SK-N-SH (cell line): Measurements from ENCODE around the gene ARPIN. TPM values are rescaled to one million over a fixed set of nuclear protein-coding genes. Genes with fewer than 3 reads are reported as not detected.
"Not testable (repeated sequence)": the region's sequence is repeated elsewhere in the genome, so short reads cannot be mapped to it uniquely, and the experiment has no call there.

ENCODE experiments used
- CTCF ChIA-PET: fragments of 300-600, 350-600 bp; formaldehyde crosslinking; extraction: SDS; loops from one replicate; lab custom pipeline; 2021; lab: Yijun Ruan, JAX
- POLR2A ChIA-PET: fragments of 350-600 bp; sonication (Branson Sonifier 250); formaldehyde crosslinking; extraction: SDS; loops from one replicate; lab custom pipeline; 2020; ENCODE audit warnings: antibody characterized with exemption, inconsistent platforms; lab: Yijun Ruan, JAX
- DNase-seq: peaks from one replicate; pipeline ENCODE4 v3.0.0; 2012
- H2AFZ ChIP-seq: fragments of 200-600 bp; sonication (generic); 2 replicates; pipeline ENCODE4 v1.8.1; 2016; ENCODE audit warnings: antibody characterized with exemption, mild to moderate bottlenecking, low read depth
- H3F3A ChIP-seq: fragments of 200-600 bp; sonication (generic); replicated peaks from 2 replicates; pipeline ENCODE3; 2016; ENCODE audit warnings: antibody characterized with exemption, mild to moderate bottlenecking; ENCODE audit not compliant: insufficient read depth
- H3K27ac ChIP-seq, 2 experiments: fragments of 200-500 bp in 1 of 2; fragments of 200-600 bp in 1 of 2; sonication (Bioruptor generic) in 1 of 2; sonication (generic), shearing (Covaris generic) in 1 of 2; 2 replicates each; pipeline versions ENCODE4 v1.5.1 to v1.6.1; 2014 to 2016; ENCODE audit warnings: low read depth in 2 of 2, inconsistent platforms in 1 of 2, low read length in 1 of 2, mild to moderate bottlenecking in 1 of 2, mixed read lengths in 1 of 2
- H3K27me3 ChIP-seq: fragments of 200-600 bp; sonication (generic), shearing (Covaris generic); 2 replicates; pipeline ENCODE4 v1.6.1; 2016; ENCODE audit warnings: mixed run types; ENCODE audit not compliant: insufficient read depth
- H3K36me3 ChIP-seq, 2 experiments: fragments of 200-500 bp in 1 of 2; fragments of 200-600 bp in 1 of 2; sonication (Bioruptor generic) in 1 of 2; sonication (generic) in 1 of 2; replicated peaks in 1 of 2; 2 replicates each; pipeline versions ENCODE3 to v1.5.1; 2014 to 2016; ENCODE audit warnings: low read length in 1 of 2, mild to moderate bottlenecking in 1 of 2; ENCODE audit not compliant: insufficient read depth in 2 of 2, control insufficient read depth in 1 of 2
- H3K4me1 ChIP-seq, 2 experiments: fragments of 200-500 bp in 1 of 2; fragments of 200-600 bp in 1 of 2; sonication (Bioruptor generic) in 1 of 2; sonication (generic), shearing (Covaris generic) in 1 of 2; 2 replicates each; pipeline versions ENCODE4 v1.5.1 to v1.6.1; 2014 to 2016; ENCODE audit warnings: low read depth in 1 of 2, low read length in 1 of 2, mixed run types in 1 of 2; ENCODE audit not compliant: insufficient read depth in 2 of 2, control insufficient read depth in 1 of 2
- H3K4me2 ChIP-seq: fragments of 200-600 bp; sonication (generic), shearing (Covaris generic); 2 replicates; pipeline ENCODE4 v1.6.1; 2017; ENCODE audit warnings: mixed run types
- H3K4me3 ChIP-seq, 2 experiments: fragments of 200-500 bp in 1 of 2; fragments of 200-600 bp in 1 of 2; sonication (Bioruptor generic) in 1 of 2; sonication (generic), shearing (Covaris generic) in 1 of 2; 2 replicates each; pipeline versions ENCODE4 v1.5.1 to v1.8.1; 2014 to 2016; ENCODE audit warnings: low read depth in 2 of 2, inconsistent platforms in 1 of 2, low read length in 1 of 2, mild to moderate bottlenecking in 1 of 2, mixed read lengths in 1 of 2, moderate library complexity in 1 of 2
- H3K79me2 ChIP-seq: fragments of 200-600 bp; sonication (generic); 2 replicates; pipeline ENCODE4 v1.8.1; 2017; ENCODE audit warnings: mild to moderate bottlenecking; ENCODE audit not compliant: insufficient read depth
- H3K9ac ChIP-seq: fragments of 200-600 bp; sonication (generic); 2 replicates; pipeline ENCODE4 v1.6.1; 2017; ENCODE audit warnings: mixed run types
- H3K9me2 ChIP-seq: fragments of 200-600 bp; sonication (generic); 2 replicates; pipeline ENCODE4 v1.6.1; 2017; ENCODE audit warnings: mixed run types
- H3K9me3 ChIP-seq: fragments of 200-600 bp; sonication (generic); 2 replicates; pipeline ENCODE4 v1.6.1; 2017; ENCODE audit warnings: mixed run types, mild to moderate bottlenecking, moderate library complexity
- H4K20me1 ChIP-seq: fragments of 200-600 bp; sonication (generic); 2 replicates; pipeline ENCODE4 v1.6.1; 2017; ENCODE audit warnings: mild to moderate bottlenecking, mixed run types; ENCODE audit not compliant: insufficient read depth
- CHD2 ChIP-seq: fragments of 150-350 bp; IDR thresholded peaks from 2 replicates; pipeline ENCODE4 v1.6.1; 2018; ENCODE audit warnings: low read length; ENCODE audit not compliant: partially characterized antibody
- FOXJ3 ChIP-seq: sonication (generic); formaldehyde crosslinking; IDR thresholded peaks from 2 replicates; pipeline ENCODE4 v1.5.1; 2020; ENCODE audit warnings: mild to moderate bottlenecking, missing genetic modification reagents
- MXI1 ChIP-seq: IDR thresholded peaks from 2 replicates; pipeline ENCODE4 v1.6.1; 2012; ENCODE audit warnings: mild to moderate bottlenecking, low read depth, low read length, improper control_type of control experiment
- POLR2AphosphoS5 ChIP-seq: IDR thresholded peaks from 2 replicates; pipeline ENCODE4 v1.6.1; 2012; ENCODE audit warnings: low read depth, low read length
- RAD21 ChIP-seq: IDR thresholded peaks from 2 replicates; pipeline ENCODE4 v1.6.1; 2012; ENCODE audit warnings: mild to moderate bottlenecking, low read length
- RCOR1 ChIP-seq: fragments of 150-350 bp; IDR thresholded peaks from 2 replicates; pipeline ENCODE4 v1.6.1; 2017; ENCODE audit warnings: antibody characterized with exemption, low read length
- SIN3A ChIP-seq: IDR thresholded peaks from 2 replicates; pipeline ENCODE4 v1.6.1; 2012; ENCODE audit warnings: low read depth, mild to moderate bottlenecking, low read length, moderate library complexity, borderline replicate concordance
- TAF1 ChIP-seq: IDR thresholded peaks from 2 replicates; pipeline ENCODE4 v1.6.1; 2012; ENCODE audit warnings: low read depth, mild to moderate bottlenecking, low read length, moderate library complexity, borderline replicate concordance
- TCF12 ChIP-seq: IDR thresholded peaks from 2 replicates; pipeline ENCODE4 v1.4.0; 2012
- TEAD4 ChIP-seq: IDR thresholded peaks from 2 replicates; pipeline ENCODE4 v1.4.0; 2012; ENCODE audit warnings: mild to moderate bottlenecking, borderline replicate concordance; ENCODE audit not compliant: insufficient read depth
- YY1 ChIP-seq: IDR thresholded peaks from 2 replicates; pipeline ENCODE4 v1.4.0; 2012; ENCODE audit warnings: low read depth, mild to moderate bottlenecking
- WGBS: methylation state at CpG from one replicate; pipeline ENCODE4 v1.1.6; 2017; ENCODE audit warnings: low lambda C conversion rate; 5-methylcytosine and 5-hydroxymethylcytosine counted together
- polyA plus RNA-seq, 3 experiments: library from polyadenylated mRNA; depleted of rRNA; stranded (reverse); fragments of >200 nt; gene quantifications; 2 replicates each; pipeline ENCODE4 v1.2.3, GENCODE V29; 2012
- TF ChIP-seq, protein P1 (sequence below): fragments of 200-600 bp; sonication (generic); IDR thresholded peaks from 2 replicates; pipeline ENCODE4 v1.6.1; 2017; ENCODE audit warnings: antibody characterized with exemption, mild to moderate bottlenecking, moderate library complexity
- TF ChIP-seq, protein P2 (sequence below): IDR thresholded peaks from 2 replicates; pipeline ENCODE4 v1.4.0; 2012; ENCODE audit warnings: low read depth, borderline replicate concordance
- TF ChIP-seq, protein P3 (sequence below): fragments of 150-350 bp; IDR thresholded peaks from 2 replicates; pipeline ENCODE4 v1.6.1; 2016; ENCODE audit warnings: mild to moderate bottlenecking, low read depth, low read length
- TF ChIP-seq, protein P4 (sequence below): IDR thresholded peaks from 2 replicates; pipeline ENCODE4 v1.6.1; 2012; ENCODE audit warnings: mild to moderate bottlenecking, low read depth, low read length, moderate library complexity

Gene ARPIN
- polyA plus RNA-seq, 1 of the 3 experiments (the other 2 are of a cell fraction): 13.5 TPM

DNA sequence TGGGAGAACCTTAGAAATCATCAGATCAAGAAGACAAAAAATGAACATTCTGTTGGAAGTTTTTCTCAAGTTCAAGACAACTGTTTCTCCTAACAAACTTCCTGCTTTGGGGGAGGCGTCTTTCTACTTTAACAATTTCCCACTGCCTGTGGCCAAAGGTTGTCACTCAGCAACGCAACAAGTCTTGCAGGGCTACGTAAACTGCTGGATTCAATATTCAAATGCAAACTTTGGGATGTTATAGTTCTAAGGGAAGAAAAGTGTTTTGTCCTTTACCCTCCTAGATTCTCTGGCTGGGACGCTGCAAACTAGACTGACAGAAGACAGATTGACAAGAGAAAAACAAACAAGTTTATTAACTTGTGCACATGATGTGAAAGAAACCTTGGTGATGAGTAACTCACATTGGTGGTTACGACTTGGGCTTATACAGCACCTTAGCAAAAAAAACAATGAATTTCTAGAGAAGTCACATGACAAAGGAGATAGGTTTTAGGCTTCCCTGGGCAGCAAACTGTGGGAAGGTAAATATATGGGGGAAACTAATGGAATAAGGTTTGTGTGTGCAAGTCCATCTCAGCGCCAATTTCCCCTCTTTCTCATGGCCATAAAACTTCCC lies 34.0 kb upstream of the ARPIN start:
- Histone ChIP-seq H3K36me3 (no peaks in the 10 kb centered on the region), H3K9me2 (no peaks in the 10 kb centered on the region), H3F3A (no peaks in the 10 kb centered on the region), H2AFZ (no peak overlapping the region), H3K4me2 (no peak overlapping the region)
- TF ChIP-seq CHD2: no peak
- TF ChIP-seq RAD21: no peak
- no peak for TF ChIP-seq POLR2AphosphoS5
- TF ChIP-seq MXI1: no peak
- no peak for TF ChIP-seq TEAD4
- TF ChIP-seq, all 33 proteins: peak for 0
- DNase-seq: no peak
- POLR2A ChIA-PET: no interaction called here
- Histone ChIP-seq H3K27ac (no peak overlapping the region), H3K9me3 (no peaks in the 10 kb centered on the region), H4K20me1 (no peaks in the 10 kb centered on the region), H3K79me2 (no peaks in the 10 kb centered on the region), H3K4me1 (no peaks in the 10 kb centered on the region), H3K27me3 (no peaks in the 10 kb centered on the region), H3K9ac (no peak overlapping the region), H3K4me3 (no peak overlapping the region)
- WGBS: 73% methylated on average over 6 of the region's 6 CpGs
- CTCF ChIA-PET: interaction anchor here (1.8 kb wide), 1 partner anchor 9 kb away, joined by 4 read pairs; no protein-coding TSS in a partner anchor

DNA sequence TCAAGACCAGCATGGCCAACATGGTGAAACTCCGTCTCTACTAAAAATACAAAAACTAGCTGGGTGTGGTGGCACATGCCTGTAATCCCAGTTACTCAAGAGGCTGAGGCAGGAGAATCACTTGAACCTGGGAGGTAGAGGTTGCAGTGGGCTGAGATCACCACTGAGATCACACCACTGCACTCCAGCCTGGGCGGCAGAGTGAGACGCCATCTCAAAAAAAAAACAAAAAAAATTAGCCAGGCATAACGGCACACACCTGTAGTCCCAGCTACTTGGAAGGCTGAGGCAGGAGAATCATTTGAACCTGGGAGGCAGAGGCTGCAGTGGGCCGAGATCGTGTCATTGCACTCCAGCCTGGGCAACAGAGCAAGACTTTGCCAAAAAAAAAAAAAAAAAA lies 31.0 kb upstream of the ARPIN start:
- H3K9me2 ChIP-seq, H3F3A ChIP-seq, H4K20me1 ChIP-seq, H3K79me2 ChIP-seq, DNase-seq, H3K9ac ChIP-seq, H3K27ac ChIP-seq, CTCF ChIA-PET, H3K27me3 ChIP-seq, H3K4me1 ChIP-seq, H3K9me3 ChIP-seq, H3K4me2 ChIP-seq, H3K4me3 ChIP-seq, POLR2A ChIA-PET, H2AFZ ChIP-seq, H3K36me3 ChIP-seq: not testable (repeated sequence)
- WGBS: 86% methylated on average over 6 of the region's 6 CpGs

DNA sequence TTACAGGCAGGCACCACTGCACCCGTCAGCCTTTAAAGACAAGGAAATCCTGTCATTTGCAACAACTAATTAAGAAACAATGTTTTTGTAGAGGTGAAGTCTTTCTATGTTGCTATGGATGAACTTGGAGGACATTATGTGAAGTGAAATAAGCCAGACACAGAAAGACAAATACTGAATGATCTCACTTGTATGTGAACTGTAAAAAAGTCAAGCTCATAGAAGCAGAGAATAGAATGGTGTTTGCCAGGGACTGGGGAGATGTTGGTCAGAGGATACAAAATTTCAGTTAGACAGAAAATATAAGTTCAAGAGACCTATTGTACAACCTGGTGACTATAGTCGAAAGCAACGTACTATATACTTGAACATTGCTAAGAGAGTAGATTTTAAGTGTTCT lies 27.2 kb upstream of the ARPIN start:
- WGBS: 93% methylated on average over 3 of the region's 3 CpGs
- no peak for DNase-seq
- no peak overlapping the region for H3K27ac ChIP-seq
- ChIA-PET CTCF (no interaction called here), POLR2A (no interaction called here)
- no peak overlapping the region for H3K4me3 ChIP-seq
- H3K79me2 ChIP-seq: no peaks in the 10 kb centered on the region
- H3K9ac ChIP-seq: no peak overlapping the region
- H3F3A ChIP-seq: no peaks in the 10 kb centered on the region
- no peaks in the 10 kb centered on the region for H3K36me3 ChIP-seq
- no peaks in the 10 kb centered on the region for H3K4me1 ChIP-seq
- H3K9me3 ChIP-seq: no peaks in the 10 kb centered on the region
- no peak overlapping the region for H3K4me2 ChIP-seq
- no peak overlapping the region for H2AFZ ChIP-seq
- H4K20me1 ChIP-seq: no peaks in the 10 kb centered on the region
- H3K9me2 ChIP-seq: no peaks in the 10 kb centered on the region
- H3K27me3 ChIP-seq: no peaks in the 10 kb centered on the region; the same call in 1 of the 2 replicates
- TF ChIP-seq, protein P1, sequence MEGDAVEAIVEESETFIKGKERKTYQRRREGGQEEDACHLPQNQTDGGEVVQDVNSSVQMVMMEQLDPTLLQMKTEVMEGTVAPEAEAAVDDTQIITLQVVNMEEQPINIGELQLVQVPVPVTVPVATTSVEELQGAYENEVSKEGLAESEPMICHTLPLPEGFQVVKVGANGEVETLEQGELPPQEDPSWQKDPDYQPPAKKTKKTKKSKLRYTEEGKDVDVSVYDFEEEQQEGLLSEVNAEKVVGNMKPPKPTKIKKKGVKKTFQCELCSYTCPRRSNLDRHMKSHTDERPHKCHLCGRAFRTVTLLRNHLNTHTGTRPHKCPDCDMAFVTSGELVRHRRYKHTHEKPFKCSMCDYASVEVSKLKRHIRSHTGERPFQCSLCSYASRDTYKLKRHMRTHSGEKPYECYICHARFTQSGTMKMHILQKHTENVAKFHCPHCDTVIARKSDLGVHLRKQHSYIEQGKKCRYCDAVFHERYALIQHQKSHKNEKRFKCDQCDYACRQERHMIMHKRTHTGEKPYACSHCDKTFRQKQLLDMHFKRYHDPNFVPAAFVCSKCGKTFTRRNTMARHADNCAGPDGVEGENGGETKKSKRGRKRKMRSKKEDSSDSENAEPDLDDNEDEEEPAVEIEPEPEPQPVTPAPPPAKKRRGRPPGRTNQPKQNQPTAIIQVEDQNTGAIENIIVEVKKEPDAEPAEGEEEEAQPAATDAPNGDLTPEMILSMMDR: no peak
- TF ChIP-seq, protein P2, sequence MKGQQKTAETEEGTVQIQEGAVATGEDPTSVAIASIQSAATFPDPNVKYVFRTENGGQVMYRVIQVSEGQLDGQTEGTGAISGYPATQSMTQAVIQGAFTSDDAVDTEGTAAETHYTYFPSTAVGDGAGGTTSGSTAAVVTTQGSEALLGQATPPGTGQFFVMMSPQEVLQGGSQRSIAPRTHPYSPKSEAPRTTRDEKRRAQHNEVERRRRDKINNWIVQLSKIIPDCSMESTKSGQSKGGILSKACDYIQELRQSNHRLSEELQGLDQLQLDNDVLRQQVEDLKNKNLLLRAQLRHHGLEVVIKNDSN: no peak
- TF ChIP-seq SIN3A: no peak
- TF ChIP-seq TCF12: no peak
- no peak for TF ChIP-seq RCOR1
- TF ChIP-seq, protein P3, sequence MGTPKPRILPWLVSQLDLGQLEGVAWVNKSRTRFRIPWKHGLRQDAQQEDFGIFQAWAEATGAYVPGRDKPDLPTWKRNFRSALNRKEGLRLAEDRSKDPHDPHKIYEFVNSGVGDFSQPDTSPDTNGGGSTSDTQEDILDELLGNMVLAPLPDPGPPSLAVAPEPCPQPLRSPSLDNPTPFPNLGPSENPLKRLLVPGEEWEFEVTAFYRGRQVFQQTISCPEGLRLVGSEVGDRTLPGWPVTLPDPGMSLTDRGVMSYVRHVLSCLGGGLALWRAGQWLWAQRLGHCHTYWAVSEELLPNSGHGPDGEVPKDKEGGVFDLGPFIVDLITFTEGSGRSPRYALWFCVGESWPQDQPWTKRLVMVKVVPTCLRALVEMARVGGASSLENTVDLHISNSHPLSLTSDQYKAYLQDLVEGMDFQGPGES: no peak
- TF ChIP-seq, protein P4, sequence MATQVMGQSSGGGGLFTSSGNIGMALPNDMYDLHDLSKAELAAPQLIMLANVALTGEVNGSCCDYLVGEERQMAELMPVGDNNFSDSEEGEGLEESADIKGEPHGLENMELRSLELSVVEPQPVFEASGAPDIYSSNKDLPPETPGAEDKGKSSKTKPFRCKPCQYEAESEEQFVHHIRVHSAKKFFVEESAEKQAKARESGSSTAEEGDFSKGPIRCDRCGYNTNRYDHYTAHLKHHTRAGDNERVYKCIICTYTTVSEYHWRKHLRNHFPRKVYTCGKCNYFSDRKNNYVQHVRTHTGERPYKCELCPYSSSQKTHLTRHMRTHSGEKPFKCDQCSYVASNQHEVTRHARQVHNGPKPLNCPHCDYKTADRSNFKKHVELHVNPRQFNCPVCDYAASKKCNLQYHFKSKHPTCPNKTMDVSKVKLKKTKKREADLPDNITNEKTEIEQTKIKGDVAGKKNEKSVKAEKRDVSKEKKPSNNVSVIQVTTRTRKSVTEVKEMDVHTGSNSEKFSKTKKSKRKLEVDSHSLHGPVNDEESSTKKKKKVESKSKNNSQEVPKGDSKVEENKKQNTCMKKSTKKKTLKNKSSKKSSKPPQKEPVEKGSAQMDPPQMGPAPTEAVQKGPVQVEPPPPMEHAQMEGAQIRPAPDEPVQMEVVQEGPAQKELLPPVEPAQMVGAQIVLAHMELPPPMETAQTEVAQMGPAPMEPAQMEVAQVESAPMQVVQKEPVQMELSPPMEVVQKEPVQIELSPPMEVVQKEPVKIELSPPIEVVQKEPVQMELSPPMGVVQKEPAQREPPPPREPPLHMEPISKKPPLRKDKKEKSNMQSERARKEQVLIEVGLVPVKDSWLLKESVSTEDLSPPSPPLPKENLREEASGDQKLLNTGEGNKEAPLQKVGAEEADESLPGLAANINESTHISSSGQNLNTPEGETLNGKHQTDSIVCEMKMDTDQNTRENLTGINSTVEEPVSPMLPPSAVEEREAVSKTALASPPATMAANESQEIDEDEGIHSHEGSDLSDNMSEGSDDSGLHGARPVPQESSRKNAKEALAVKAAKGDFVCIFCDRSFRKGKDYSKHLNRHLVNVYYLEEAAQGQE: no peak
- no peak for TF ChIP-seq TAF1
- TF ChIP-seq FOXJ3 (CRISPR knock-in tag): no peak
- no peak for TF ChIP-seq YY1
